ENCODE data around the gene ANO10.
"Not testable (repeated sequence)": the region's sequence is repeated elsewhere in the genome, so short reads cannot be mapped to it uniquely, and the experiment has no call there.

The ANO10 gene

GRCh38 chr3:43573576-43573975 lies 48.2 kb downstream of the ANO10 start:
- no peak for DNase-seq

- not testable (repeated sequence) for DNase-seq
Observed at GRCh38 chr3:43565661-43566341, 56.0 kb downstream of the ANO10 start.

- no peak for DNase-seq
Observed at GRCh38 chr3:43559961-43560360, 61.9 kb downstream of the ANO10 start.

- DNase-seq: no peak
Observed at GRCh38 chr3:43558171-43558570, 63.6 kb downstream of the ANO10 start.

GRCh38 chr3:43549626-43550290 lies 72.1 kb downstream of the ANO10 start:
- no peak for DNase-seq

- not testable (repeated sequence) for DNase-seq
Observed at GRCh38 chr3:43544277-43544676, 77.5 kb downstream of the ANO10 start.

- no peak for DNase-seq
Observed at GRCh38 chr3:43542328-43543043, 79.3 kb downstream of the ANO10 start.

GRCh38 chr3:43540624-43541023 lies 81.2 kb downstream of the ANO10 start:
- DNase-seq: no peak

GRCh38 chr3:43539321-43539720 lies 82.5 kb downstream of the ANO10 start:
- DNase-seq: no peak

- no peak for DNase-seq
Observed at GRCh38 chr3:43537225-43537624, 84.6 kb downstream of the ANO10 start.

GRCh38 chr3:43534675-43535074 lies 87.1 kb downstream of the ANO10 start:
- no peak for DNase-seq

- no peak for DNase-seq
Observed at GRCh38 chr3:43533009-43533408, 88.8 kb downstream of the ANO10 start.

- DNase-seq: no peak
Observed at GRCh38 chr3:43531835-43532234, 90.0 kb downstream of the ANO10 start.

GRCh38 chr3:43528498-43529099 lies 93.2 kb downstream of the ANO10 start:
- DNase-seq: no peak

- no peak for DNase-seq
Observed at GRCh38 chr3:43526956-43527355, 94.9 kb downstream of the ANO10 start.

- DNase-seq: no peak
Observed at GRCh38 chr3:43525941-43526607, 95.7 kb downstream of the ANO10 start.

- DNase-seq: no peak
Observed at GRCh38 chr3:43525386-43525785, 96.4 kb downstream of the ANO10 start.

GRCh38 chr3:43523454-43524053 lies 98.3 kb downstream of the ANO10 start:
- DNase-seq: no peak

- no peak for DNase-seq
Observed at GRCh38 chr3:43522727-43523362, 99.0 kb downstream of the ANO10 start.

- no peak for DNase-seq
Observed at GRCh38 chr3:43521941-43522340, 99.9 kb downstream of the ANO10 start.

- not testable (repeated sequence) for DNase-seq
Observed at GRCh38 chr3:43518515-43518914, 103.3 kb downstream of the ANO10 start.
